ENCODE results near the gene CYP3A7. TPM values are rescaled to one million over a fixed set of nuclear protein-coding genes. Genes with fewer than 3 reads are reported as not detected.
A peak's percentile ranks its signal among the peaks of the same experiment; 100 is the strongest.

Gene CYP3A7
- total RNA-seq, 2 experiments from 2014 or later, result not detected

DNA sequence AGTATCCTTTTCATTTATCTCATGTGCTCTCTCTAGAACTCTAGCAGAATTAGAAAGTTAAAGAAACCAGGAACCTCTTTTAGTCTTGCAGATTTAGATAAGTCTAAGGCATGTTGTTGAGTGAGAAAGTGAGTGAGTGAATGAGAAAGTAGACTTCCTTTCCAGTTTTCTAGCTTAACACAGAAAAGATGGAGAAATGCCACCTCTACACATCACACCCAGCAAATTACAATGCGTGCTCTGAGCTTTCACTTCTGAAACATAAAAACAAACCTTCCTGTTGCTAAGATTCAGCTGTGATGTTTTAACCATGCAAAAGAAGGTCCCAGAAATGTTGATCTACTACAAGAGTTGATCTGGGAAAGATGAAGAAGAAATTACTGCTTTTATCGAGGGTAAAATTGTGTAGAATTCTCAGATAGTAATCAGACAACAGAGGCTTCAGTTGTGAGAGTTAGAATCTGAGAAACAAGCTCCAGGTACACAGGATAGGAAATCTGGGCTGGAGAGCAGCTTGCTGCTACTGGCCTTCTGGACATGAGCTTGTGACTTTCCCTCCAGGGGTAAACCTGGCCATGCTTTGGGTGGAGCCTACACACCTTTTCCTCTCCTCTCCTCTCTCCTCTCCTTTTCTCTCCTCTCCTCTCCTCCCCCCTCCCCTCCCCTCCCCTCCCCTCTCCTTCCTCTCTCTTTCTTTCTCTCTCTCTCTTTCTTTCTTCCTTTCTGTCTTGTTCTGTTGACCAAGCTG, 59.8 kb downstream of the CYP3A7 start:
- Histone ChIP-seq H3K27me3 (ENCODE audit: control insufficient read depth in 1 of 2, insufficient read depth in 2 of 2, low read length in 2 of 2) (no peaks in the 10 kb centered on the region), H3K27ac (ENCODE audit: low read depth in 1 of 2, low read length in 2 of 2) (no peak overlapping the region), H3K9me3 (ENCODE audit: control insufficient read depth in 1 of 2, insufficient read depth in 1 of 2, low read length in 2 of 2) (no peaks in the 10 kb centered on the region), H3K4me1 (ENCODE audit: insufficient read depth, low read length) (peaks cover 4% of the 10 kb centered on the region), H3K36me3 (ENCODE audit: insufficient read depth, low read length) (no peaks in the 10 kb centered on the region), H3K4me3 (ENCODE audit: low read length) (no peak overlapping the region)
- DNase-seq (peak in 2 of 14 experiments; percentile 0 to 4), ATAC-seq (ENCODE audit: poor library complexity) (peak; percentile 39)
- Mint-ChIP-seq H3K36me3 (ENCODE audit: low read depth) (no peaks in the 10 kb centered on the region), H3K4me3 (peak overlapping the region; percentile 46), H3K4me1 (ENCODE audit: low read depth) (peaks cover 31% of the 10 kb centered on the region), H3K27me3 (no peaks in the 10 kb centered on the region), H3K27ac (peak overlapping the region; percentile 79), H3K9me3 (no peaks in the 10 kb centered on the region)
- POLR2A ChIA-PET, result interaction anchor here (1.0 to 2.1 kb wide), 3 partner anchors 18 to 58 kb away, joined by 3 to 10 read pairs (median 7); partner anchors contain the start of gene ZSCAN25
- CTCF ChIA-PET, result no interaction called here
- intact Hi-C loops (cut with DNase I, micrococcal nuclease), result no loop called here
- TF ChIP-seq, protein P1, sequence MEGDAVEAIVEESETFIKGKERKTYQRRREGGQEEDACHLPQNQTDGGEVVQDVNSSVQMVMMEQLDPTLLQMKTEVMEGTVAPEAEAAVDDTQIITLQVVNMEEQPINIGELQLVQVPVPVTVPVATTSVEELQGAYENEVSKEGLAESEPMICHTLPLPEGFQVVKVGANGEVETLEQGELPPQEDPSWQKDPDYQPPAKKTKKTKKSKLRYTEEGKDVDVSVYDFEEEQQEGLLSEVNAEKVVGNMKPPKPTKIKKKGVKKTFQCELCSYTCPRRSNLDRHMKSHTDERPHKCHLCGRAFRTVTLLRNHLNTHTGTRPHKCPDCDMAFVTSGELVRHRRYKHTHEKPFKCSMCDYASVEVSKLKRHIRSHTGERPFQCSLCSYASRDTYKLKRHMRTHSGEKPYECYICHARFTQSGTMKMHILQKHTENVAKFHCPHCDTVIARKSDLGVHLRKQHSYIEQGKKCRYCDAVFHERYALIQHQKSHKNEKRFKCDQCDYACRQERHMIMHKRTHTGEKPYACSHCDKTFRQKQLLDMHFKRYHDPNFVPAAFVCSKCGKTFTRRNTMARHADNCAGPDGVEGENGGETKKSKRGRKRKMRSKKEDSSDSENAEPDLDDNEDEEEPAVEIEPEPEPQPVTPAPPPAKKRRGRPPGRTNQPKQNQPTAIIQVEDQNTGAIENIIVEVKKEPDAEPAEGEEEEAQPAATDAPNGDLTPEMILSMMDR (IDR thresholded peaks at IDR 0.05), result no peak

DNA sequence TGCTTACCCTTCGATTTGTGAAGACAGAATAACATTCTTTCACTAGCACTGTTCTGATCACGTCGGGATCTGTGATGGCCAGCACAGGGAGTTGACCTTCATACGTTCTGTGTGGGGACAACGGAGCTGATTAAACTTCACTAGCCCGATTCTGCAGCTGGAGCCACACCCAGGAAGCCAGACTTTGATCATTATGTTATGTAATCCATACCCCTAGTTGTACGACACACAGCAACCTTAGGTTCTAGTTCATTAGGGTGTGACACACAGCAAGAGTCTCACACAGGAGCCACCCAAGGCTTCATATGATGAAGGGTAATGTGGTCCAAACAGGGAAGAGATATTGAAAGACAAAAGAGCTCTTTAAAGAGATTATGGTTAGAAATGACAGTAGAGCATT, 62.4 kb downstream of the CYP3A7 start:
- POLR2A ChIA-PET, result no interaction called here
- H3K4me1 Mint-ChIP-seq (ENCODE audit: low read depth), result peaks cover 31% of the 10 kb centered on the region
- no peak for ATAC-seq (ENCODE audit: poor library complexity)
- no peaks in the 10 kb centered on the region for H3K27me3 Mint-ChIP-seq
- H3K27ac Mint-ChIP-seq, result peak overlapping the region; percentile 79
- intact Hi-C loops (cut with DNase I, micrococcal nuclease), result no loop called here
- Histone ChIP-seq H3K9me3 (ENCODE audit: control insufficient read depth in 1 of 2, insufficient read depth in 1 of 2, low read length in 2 of 2) (no peaks in the 10 kb centered on the region), H3K4me1 (ENCODE audit: insufficient read depth, low read length) (peaks cover 4% of the 10 kb centered on the region), H3K27ac (ENCODE audit: low read depth in 1 of 2, low read length in 2 of 2) (no peak overlapping the region), H3K4me3 (ENCODE audit: low read length) (no peak overlapping the region), H3K36me3 (ENCODE audit: insufficient read depth, low read length) (no peaks in the 10 kb centered on the region), H3K27me3 (ENCODE audit: control insufficient read depth in 1 of 2, insufficient read depth in 2 of 2, low read length in 2 of 2) (no peaks in the 10 kb centered on the region)
- H3K36me3 Mint-ChIP-seq (ENCODE audit: low read depth), result peaks cover 4% of the 10 kb centered on the region
- CTCF ChIA-PET, result no interaction called here
- no peaks in the 10 kb centered on the region for H3K9me3 Mint-ChIP-seq
- no peak overlapping the region for H3K4me3 Mint-ChIP-seq
- DNase-seq, result no peak
- TF ChIP-seq, protein P1 (IDR thresholded peaks at IDR 0.05), result no peak

DNA sequence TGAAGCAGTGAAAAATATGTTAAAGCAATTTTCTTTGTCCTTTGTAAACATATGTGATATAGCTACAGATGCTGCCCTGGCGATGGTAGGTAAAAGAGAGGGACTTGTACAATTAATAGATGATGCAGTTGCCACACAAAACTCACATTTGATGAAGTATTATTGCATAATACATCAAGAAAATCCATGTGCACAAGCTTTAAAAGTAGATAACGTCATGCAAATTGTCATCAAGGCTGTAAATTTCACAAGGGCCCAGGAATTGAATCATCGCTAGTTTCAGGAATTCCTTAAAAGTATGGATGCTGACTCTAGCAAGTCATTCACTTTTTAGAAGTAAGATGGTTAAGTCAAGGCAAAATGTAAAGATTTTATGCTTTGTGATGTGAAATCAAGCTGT, 65.2 kb downstream of the CYP3A7 start:
- TF ChIP-seq, protein P1 (IDR thresholded peaks at IDR 0.05), result no peak
- H3K36me3 ChIP-seq (ENCODE audit: insufficient read depth, low read length), result no peaks in the 10 kb centered on the region
- ATAC-seq (ENCODE audit: poor library complexity) (no peak), DNase-seq (no peak)
- no peak overlapping the region for H3K4me3 Mint-ChIP-seq
- no peaks in the 10 kb centered on the region for H3K4me1 ChIP-seq (ENCODE audit: insufficient read depth, low read length)
- H3K9me3 Mint-ChIP-seq, result no peaks in the 10 kb centered on the region
- ChIA-PET POLR2A (interaction anchor here (1.4 kb wide), 1 partner anchor 45 kb away, joined by 3 read pairs; no protein-coding TSS in a partner anchor), CTCF (no interaction called here)
- no peak overlapping the region for H3K27ac ChIP-seq (ENCODE audit: low read depth in 1 of 2, low read length in 2 of 2)
- H3K4me1 Mint-ChIP-seq (ENCODE audit: low read depth), result peaks cover 11% of the 10 kb centered on the region
- no peaks in the 10 kb centered on the region for H3K27me3 ChIP-seq (ENCODE audit: control insufficient read depth in 1 of 2, insufficient read depth in 2 of 2, low read length in 2 of 2)
- no peaks in the 10 kb centered on the region for H3K27me3 Mint-ChIP-seq
- H3K9me3 ChIP-seq (ENCODE audit: control insufficient read depth in 1 of 2, insufficient read depth in 1 of 2, low read length in 2 of 2), result no peaks in the 10 kb centered on the region
- no peak overlapping the region for H3K27ac Mint-ChIP-seq
- no peak overlapping the region for H3K4me3 ChIP-seq (ENCODE audit: low read length)
- intact Hi-C loops (cut with DNase I, micrococcal nuclease), result no loop called here
- peaks cover 17% of the 10 kb centered on the region for H3K36me3 Mint-ChIP-seq (ENCODE audit: low read depth)

Measured in CD4-positive, alpha-beta T cell (primary cell).